ENCODE results near the gene RASGEF1B.

DNA sequence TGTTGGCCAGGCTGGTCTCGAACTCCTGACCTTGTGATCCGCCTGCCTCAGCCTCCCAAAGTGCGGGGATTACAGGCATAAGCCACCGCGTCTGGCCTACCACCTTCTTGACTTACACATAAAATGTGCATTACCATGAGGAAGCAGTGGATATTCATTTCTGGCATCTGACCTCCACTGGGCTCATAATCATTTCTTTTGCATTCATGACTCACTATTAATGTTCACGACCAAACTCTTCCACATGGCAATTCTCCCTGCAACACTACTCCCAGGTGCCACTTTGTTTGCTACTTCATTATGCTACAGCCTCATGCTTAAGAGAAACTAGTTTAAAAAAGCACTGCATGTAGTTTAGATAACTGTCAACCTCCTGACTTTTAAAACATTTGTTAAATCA is 22.7 kb downstream of the RASGEF1B start:
- TF ChIP-seq, protein P1, sequence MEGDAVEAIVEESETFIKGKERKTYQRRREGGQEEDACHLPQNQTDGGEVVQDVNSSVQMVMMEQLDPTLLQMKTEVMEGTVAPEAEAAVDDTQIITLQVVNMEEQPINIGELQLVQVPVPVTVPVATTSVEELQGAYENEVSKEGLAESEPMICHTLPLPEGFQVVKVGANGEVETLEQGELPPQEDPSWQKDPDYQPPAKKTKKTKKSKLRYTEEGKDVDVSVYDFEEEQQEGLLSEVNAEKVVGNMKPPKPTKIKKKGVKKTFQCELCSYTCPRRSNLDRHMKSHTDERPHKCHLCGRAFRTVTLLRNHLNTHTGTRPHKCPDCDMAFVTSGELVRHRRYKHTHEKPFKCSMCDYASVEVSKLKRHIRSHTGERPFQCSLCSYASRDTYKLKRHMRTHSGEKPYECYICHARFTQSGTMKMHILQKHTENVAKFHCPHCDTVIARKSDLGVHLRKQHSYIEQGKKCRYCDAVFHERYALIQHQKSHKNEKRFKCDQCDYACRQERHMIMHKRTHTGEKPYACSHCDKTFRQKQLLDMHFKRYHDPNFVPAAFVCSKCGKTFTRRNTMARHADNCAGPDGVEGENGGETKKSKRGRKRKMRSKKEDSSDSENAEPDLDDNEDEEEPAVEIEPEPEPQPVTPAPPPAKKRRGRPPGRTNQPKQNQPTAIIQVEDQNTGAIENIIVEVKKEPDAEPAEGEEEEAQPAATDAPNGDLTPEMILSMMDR (IDR thresholded peaks at IDR 0.05; ENCODE audit: low read depth, low read length): no peak
- TF ChIP-seq EZH2phosphoT487 (IDR thresholded peaks at IDR 0.05; ENCODE audit: low read depth): no peak
